Liver (tissue), 9 donors: ENCODE measurements around the gene SSBP2. TPM values are rescaled to one million over a fixed set of nuclear protein-coding genes. Genes with fewer than 3 reads are reported as not detected.

Source experiments
- DNase-seq: peaks from one replicate; pipeline ENCODE4 v3.0.0-alpha.2; 2017; ENCODE audit warnings: low spot score
- H3K27ac ChIP-seq, 2 donors: one replicate each; pipeline ENCODE4 v1.7.0; 2013; ENCODE audit warnings: inconsistent platforms in 2 of 2, low read length in 2 of 2, control low read depth in 1 of 2, low read depth in 1 of 2, mild to moderate bottlenecking in 1 of 2
- H3K27me3 ChIP-seq, 4 donors: one replicate each; pipeline versions ENCODE4 v1.6.1 to v1.7.0; 2013; ENCODE audit warnings: low read length in 3 of 4, inconsistent platforms in 1 of 4, mild to moderate bottlenecking in 1 of 4, moderate library complexity in 1 of 4; ENCODE audit not compliant: control insufficient read depth in 4 of 4, insufficient read depth in 4 of 4
- H3K36me3 ChIP-seq, 4 donors: one replicate each; pipeline versions ENCODE4 v1.6.1 to v1.7.0; 2013; ENCODE audit warnings: low read length in 3 of 4, mild to moderate bottlenecking in 3 of 4, low read depth in 1 of 4, moderate library complexity in 1 of 4; ENCODE audit not compliant: control insufficient read depth in 4 of 4, insufficient read depth in 3 of 4
- H3K4me1 ChIP-seq, 4 donors: one replicate each; pipeline versions ENCODE4 v1.6.1 to v1.7.0; 2013; ENCODE audit warnings: low read length in 3 of 4, mild to moderate bottlenecking in 3 of 4, moderate library complexity in 1 of 4; ENCODE audit not compliant: control insufficient read depth in 4 of 4, insufficient read depth in 4 of 4
- H3K4me3 ChIP-seq, 3 donors: one replicate each; pipeline versions ENCODE4 v1.6.1 to v1.7.0; 2013; ENCODE audit warnings: low read length in 3 of 3, control low read depth in 1 of 3, low read depth in 1 of 3, mild to moderate bottlenecking in 1 of 3
- H3K9ac ChIP-seq, 2 donors: one replicate each; pipeline ENCODE4 v1.7.0; 2013; ENCODE audit warnings: low read length in 2 of 2, mild to moderate bottlenecking in 2 of 2, moderate library complexity in 2 of 2, control low read depth in 1 of 2, low read depth in 1 of 2
- H3K9me3 ChIP-seq, 4 donors: one replicate each; pipeline versions ENCODE4 v1.6.1 to v1.7.0; 2013; ENCODE audit warnings: low read length in 3 of 4; ENCODE audit not compliant: control insufficient read depth in 4 of 4
- EGR1 ChIP-seq, 2 donors: IDR thresholded peaks; 2 replicates each; pipeline ENCODE4 v1.6.1; 2016 to 2018; ENCODE audit warnings: antibody characterized with exemption in 2 of 2, low read depth in 2 of 2
- FOXA1 ChIP-seq: IDR thresholded peaks from 2 replicates; pipeline ENCODE4 v1.6.1; 2016; ENCODE audit warnings: antibody characterized with exemption
- FOXA2 ChIP-seq: IDR thresholded peaks from 2 replicates; pipeline ENCODE4 v1.6.1; 2016; ENCODE audit warnings: antibody characterized with exemption
- GABPA ChIP-seq, 2 donors: IDR thresholded peaks in 1 of 2; conservative IDR thresholded peaks in 1 of 2; 2 replicates each; pipeline ENCODE4 v1.6.1; 2016; ENCODE audit warnings: antibody characterized with exemption in 2 of 2, mild to moderate bottlenecking in 1 of 2, moderate library complexity in 1 of 2
- HNF4A ChIP-seq, 2 donors: conservative IDR thresholded peaks; 2 replicates each; pipeline ENCODE4 v1.6.1; 2016; ENCODE audit warnings: antibody characterized with exemption in 2 of 2, mild to moderate bottlenecking in 2 of 2
- HNF4G ChIP-seq: IDR thresholded peaks from 2 replicates; pipeline ENCODE4 v1.6.1; 2016; ENCODE audit warnings: antibody characterized with exemption
- JUND ChIP-seq, 2 donors: IDR thresholded peaks; 2 replicates each; pipeline ENCODE4 v1.6.1; 2016; ENCODE audit warnings: antibody characterized with exemption in 2 of 2
- NR2F2 ChIP-seq: IDR thresholded peaks from 2 replicates; pipeline ENCODE4 v1.6.1; 2016; ENCODE audit warnings: antibody characterized with exemption
- RAD21 ChIP-seq, 2 donors: IDR thresholded peaks; 2 replicates each; pipeline ENCODE4 v1.6.1; 2016; ENCODE audit warnings: antibody characterized with exemption in 2 of 2, mild to moderate bottlenecking in 2 of 2
- RXRA ChIP-seq, 2 donors: IDR thresholded peaks; 2 replicates each; pipeline ENCODE4 v1.6.1; 2017 to 2018; ENCODE audit warnings: antibody characterized with exemption in 2 of 2, mild to moderate bottlenecking in 1 of 2
- SP1 ChIP-seq: IDR thresholded peaks from 2 replicates; pipeline ENCODE4 v1.6.1; 2018; ENCODE audit warnings: antibody characterized with exemption, mild to moderate bottlenecking
- TAF1 ChIP-seq: conservative IDR thresholded peaks from 2 replicates; pipeline ENCODE4 v1.6.1; 2016; ENCODE audit warnings: antibody characterized with exemption, mild to moderate bottlenecking
- YY1 ChIP-seq: IDR thresholded peaks from 2 replicates; pipeline ENCODE4 v1.6.1; 2016; ENCODE audit warnings: antibody characterized with exemption, mild to moderate bottlenecking
- WGBS: extraction: QIAGEN DNeasy Blood & Tissue Kit; methylation state at CpG from one replicate; pipeline ENCODE4 v1.1.7; 2013; 5-methylcytosine and 5-hydroxymethylcytosine counted together
- polyA plus RNA-seq, 2 donors: library from polyadenylated mRNA; stranded (reverse) in 1 of 2; unstranded in 1 of 2; fragments of 200-250 nt in 1 of 2; fragments of >200 nt in 1 of 2; fragmentation: Nextera tagmentation in 1 of 2; extraction: Ambion mirVana in 1 of 2; gene quantifications; one replicate each; pipeline versions ENCODE4 v1.2.1 to v1.2.3, GENCODE V29; 2013 to 2015
- total RNA-seq, 2 donors: library from RNA; depleted of rRNA; stranded (reverse); fragments of >200 nt; gene quantifications; one replicate each; pipeline ENCODE4 v1.2.3, GENCODE V29; 2014
- TF ChIP-seq, protein P1 (sequence below): IDR thresholded peaks from 2 replicates; pipeline ENCODE4 v1.6.1; 2016; ENCODE audit warnings: antibody characterized with exemption
- TF ChIP-seq, protein P2 (sequence below): IDR thresholded peaks from 2 replicates; pipeline ENCODE4 v1.6.1; 2016; ENCODE audit warnings: antibody characterized with exemption, mild to moderate bottlenecking
- TF ChIP-seq, protein P3 (sequence below): fragments of 150-350 bp; IDR thresholded peaks from 2 replicates; pipeline ENCODE4 v1.5.1; 2017; ENCODE audit warnings: improper control_type of control experiment, low read depth, low read length; ENCODE audit not compliant: missing input control
- TF ChIP-seq, protein P4 (sequence below): IDR thresholded peaks from 2 replicates; pipeline ENCODE4 v1.6.1; 2016; ENCODE audit warnings: antibody characterized with exemption
- TF ChIP-seq, protein P5 (sequence below): IDR thresholded peaks from 2 replicates; pipeline ENCODE4 v1.6.1; 2016; ENCODE audit warnings: antibody characterized with exemption
- donor health status: healthy.
- donor health status: healthy.
- donor health status: healthy.
- donor health status: healthy.
- donor health status: healthy.

SSBP2 gene
- total and polyA plus RNA-seq, 4 donors = 2.2 to 10.1 (median 4.1) TPM

DNA sequence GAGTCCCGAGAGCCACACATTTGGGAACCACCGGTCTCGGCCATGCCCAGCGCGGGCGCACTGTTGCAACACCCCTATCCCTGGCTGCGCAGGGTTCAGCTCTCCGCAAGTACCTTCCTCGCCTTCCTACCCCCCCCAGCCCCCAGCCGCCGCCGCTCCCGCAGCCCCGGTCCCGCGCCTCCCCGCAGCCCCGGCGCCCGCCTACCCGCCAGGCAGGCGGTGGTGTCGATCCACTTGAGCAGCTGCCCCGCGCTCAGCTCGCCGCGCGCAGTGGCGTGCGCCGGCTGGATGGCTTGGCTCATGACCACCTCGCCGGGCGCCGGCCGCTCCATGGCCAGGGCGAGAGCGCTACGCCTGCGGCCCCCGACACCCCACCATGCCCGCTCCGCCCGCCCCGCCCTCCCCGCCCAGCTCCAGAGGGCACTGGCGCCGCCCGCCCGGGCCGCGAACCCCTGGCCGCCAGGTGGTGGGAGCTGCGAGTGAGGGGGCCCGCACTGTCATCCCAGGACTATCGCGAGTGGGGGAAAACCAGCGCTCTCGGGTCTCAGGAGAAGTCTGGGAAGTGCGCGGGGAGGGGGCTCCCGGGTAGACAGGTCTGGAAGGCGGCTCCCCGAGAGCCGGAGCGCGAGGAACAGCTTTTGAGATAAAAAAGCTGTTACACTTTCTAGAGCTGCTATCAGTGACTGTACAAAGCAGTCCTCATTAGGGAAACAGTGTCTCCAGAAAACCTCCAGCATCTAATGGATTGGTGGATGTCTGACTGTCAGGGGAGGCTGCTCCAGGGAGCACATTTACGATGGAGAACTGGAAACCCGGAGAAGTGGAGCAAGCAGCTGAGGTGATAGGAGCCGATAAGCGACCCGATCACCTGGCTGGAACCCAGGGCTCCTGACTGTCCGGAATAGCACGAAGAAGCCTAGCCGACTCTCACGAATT lies 356.8 kb downstream of the SSBP2 start, which contains the start of gene ACOT12:
Gene ACOT12, minus strand, starts transcription at position 352 of the 936 bp plus-strand sequence. Its CDS starts 20 bp downstream, at position 332.
- Histone ChIP-seq H3K9me3 (no peaks in the 10 kb centered on the region), H3K4me3 (peak within 1 kb of the TSS; percentile 45 to 98 (median 76)), H3K9ac (peak within 1 kb of the TSS; percentile 22 to 59), H3K36me3 (no peaks in the 10 kb centered on the region), H3K4me1 (peaks cover 10 to 45% (median 12%) of the 10 kb centered on the region in 4 donors), H3K27ac (peak within 1 kb of the TSS; percentile 53 to 88), H3K27me3 (no peaks in the 10 kb centered on the region)
- peak; percentile 43 for DNase-seq
- TF ChIP-seq TAF1 = no peak
- TF ChIP-seq, protein P1, sequence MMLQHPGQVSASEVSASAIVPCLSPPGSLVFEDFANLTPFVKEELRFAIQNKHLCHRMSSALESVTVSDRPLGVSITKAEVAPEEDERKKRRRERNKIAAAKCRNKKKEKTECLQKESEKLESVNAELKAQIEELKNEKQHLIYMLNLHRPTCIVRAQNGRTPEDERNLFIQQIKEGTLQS = no peak
- TF ChIP-seq JUND (IDR thresholded peaks at IDR 0.05) = no peak
- TF ChIP-seq GABPA (IDR thresholded peaks at IDR 0.05 in 1 of 2, conservative IDR thresholded peaks at IDR 0.05 in 1 of 2) = no peak
- TF ChIP-seq RAD21 (IDR thresholded peaks at IDR 0.05) = peak; percentile 21 to 33
- TF ChIP-seq RXRA (IDR thresholded peaks at IDR 0.05) = peak in 1 of 2 donors; percentile 30
- peak in 1 of 2 donors; percentile 36 for TF ChIP-seq HNF4A (conservative IDR thresholded peaks at IDR 0.05)
- TF ChIP-seq, protein P2, sequence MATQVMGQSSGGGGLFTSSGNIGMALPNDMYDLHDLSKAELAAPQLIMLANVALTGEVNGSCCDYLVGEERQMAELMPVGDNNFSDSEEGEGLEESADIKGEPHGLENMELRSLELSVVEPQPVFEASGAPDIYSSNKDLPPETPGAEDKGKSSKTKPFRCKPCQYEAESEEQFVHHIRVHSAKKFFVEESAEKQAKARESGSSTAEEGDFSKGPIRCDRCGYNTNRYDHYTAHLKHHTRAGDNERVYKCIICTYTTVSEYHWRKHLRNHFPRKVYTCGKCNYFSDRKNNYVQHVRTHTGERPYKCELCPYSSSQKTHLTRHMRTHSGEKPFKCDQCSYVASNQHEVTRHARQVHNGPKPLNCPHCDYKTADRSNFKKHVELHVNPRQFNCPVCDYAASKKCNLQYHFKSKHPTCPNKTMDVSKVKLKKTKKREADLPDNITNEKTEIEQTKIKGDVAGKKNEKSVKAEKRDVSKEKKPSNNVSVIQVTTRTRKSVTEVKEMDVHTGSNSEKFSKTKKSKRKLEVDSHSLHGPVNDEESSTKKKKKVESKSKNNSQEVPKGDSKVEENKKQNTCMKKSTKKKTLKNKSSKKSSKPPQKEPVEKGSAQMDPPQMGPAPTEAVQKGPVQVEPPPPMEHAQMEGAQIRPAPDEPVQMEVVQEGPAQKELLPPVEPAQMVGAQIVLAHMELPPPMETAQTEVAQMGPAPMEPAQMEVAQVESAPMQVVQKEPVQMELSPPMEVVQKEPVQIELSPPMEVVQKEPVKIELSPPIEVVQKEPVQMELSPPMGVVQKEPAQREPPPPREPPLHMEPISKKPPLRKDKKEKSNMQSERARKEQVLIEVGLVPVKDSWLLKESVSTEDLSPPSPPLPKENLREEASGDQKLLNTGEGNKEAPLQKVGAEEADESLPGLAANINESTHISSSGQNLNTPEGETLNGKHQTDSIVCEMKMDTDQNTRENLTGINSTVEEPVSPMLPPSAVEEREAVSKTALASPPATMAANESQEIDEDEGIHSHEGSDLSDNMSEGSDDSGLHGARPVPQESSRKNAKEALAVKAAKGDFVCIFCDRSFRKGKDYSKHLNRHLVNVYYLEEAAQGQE = peak; percentile 76
- no peak for TF ChIP-seq FOXA1
- TF ChIP-seq, protein P3, sequence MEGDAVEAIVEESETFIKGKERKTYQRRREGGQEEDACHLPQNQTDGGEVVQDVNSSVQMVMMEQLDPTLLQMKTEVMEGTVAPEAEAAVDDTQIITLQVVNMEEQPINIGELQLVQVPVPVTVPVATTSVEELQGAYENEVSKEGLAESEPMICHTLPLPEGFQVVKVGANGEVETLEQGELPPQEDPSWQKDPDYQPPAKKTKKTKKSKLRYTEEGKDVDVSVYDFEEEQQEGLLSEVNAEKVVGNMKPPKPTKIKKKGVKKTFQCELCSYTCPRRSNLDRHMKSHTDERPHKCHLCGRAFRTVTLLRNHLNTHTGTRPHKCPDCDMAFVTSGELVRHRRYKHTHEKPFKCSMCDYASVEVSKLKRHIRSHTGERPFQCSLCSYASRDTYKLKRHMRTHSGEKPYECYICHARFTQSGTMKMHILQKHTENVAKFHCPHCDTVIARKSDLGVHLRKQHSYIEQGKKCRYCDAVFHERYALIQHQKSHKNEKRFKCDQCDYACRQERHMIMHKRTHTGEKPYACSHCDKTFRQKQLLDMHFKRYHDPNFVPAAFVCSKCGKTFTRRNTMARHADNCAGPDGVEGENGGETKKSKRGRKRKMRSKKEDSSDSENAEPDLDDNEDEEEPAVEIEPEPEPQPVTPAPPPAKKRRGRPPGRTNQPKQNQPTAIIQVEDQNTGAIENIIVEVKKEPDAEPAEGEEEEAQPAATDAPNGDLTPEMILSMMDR = no peak
- TF ChIP-seq YY1 = peak; percentile 66
- TF ChIP-seq, protein P4, sequence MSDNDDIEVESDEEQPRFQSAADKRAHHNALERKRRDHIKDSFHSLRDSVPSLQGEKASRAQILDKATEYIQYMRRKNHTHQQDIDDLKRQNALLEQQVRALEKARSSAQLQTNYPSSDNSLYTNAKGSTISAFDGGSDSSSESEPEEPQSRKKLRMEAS = no peak
- TF ChIP-seq FOXA2 = no peak
- TF ChIP-seq, protein P5, sequence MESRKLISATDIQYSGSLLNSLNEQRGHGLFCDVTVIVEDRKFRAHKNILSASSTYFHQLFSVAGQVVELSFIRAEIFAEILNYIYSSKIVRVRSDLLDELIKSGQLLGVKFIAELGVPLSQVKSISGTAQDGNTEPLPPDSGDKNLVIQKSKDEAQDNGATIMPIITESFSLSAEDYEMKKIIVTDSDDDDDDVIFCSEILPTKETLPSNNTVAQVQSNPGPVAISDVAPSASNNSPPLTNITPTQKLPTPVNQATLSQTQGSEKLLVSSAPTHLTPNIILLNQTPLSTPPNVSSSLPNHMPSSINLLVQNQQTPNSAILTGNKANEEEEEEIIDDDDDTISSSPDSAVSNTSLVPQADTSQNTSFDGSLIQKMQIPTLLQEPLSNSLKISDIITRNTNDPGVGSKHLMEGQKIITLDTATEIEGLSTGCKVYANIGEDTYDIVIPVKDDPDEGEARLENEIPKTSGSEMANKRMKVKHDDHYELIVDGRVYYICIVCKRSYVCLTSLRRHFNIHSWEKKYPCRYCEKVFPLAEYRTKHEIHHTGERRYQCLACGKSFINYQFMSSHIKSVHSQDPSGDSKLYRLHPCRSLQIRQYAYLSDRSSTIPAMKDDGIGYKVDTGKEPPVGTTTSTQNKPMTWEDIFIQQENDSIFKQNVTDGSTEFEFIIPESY = no peak
- no peak for TF ChIP-seq HNF4G
- no peak for TF ChIP-seq SP1
- TF ChIP-seq NR2F2 = no peak
- no peak for TF ChIP-seq EGR1 (IDR thresholded peaks at IDR 0.05; ENCODE audit: low read depth in 2 of 2)
- 4% methylated on average over 77 of the region's 77 CpGs for WGBS
